ENCODE results near the gene DNAL4. TPM values are rescaled to one million over a fixed set of nuclear protein-coding genes. Genes with fewer than 3 reads are reported as not detected.

The DNAL4 gene
- total RNA-seq, 1 experiment from 2014 or later: 8.3 TPM

- Mint-ChIP-seq H3K4me1 (peaks cover 14 to 19% of the 10 kb centered on the region in 2 experiments), H3K27ac (no peak overlapping the region), H3K27me3 (ENCODE audit: low read depth) (peaks cover 3% of the 10 kb centered on the region), H3K36me3 (ENCODE audit: insufficient read depth in 1 of 3, low read depth in 3 of 3) (no peaks in the 10 kb centered on the region), H3K9me3 (no peaks in the 10 kb centered on the region), H3K4me3 (no peak overlapping the region; a peak in 1 of 5 replicates)
- H3T11ph ChIP-seq (ENCODE audit: low read length): no peak overlapping the region
- H2AK5ac ChIP-seq (ENCODE audit: insufficient read length, low read length): no peak overlapping the region
- H3K4ac ChIP-seq (ENCODE audit: low read depth, low read length): no peak overlapping the region
- H2BK12ac ChIP-seq (ENCODE audit: insufficient read length, low read depth, low read length): no peak overlapping the region
- no peaks in the 10 kb centered on the region for H4K20me1 ChIP-seq (ENCODE audit: control insufficient read depth, insufficient read depth, insufficient read length)
- no peak overlapping the region for H2BK15ac ChIP-seq (ENCODE audit: low read depth, low read length)
- H3K56ac ChIP-seq (ENCODE audit: insufficient read length, low read depth, low read length): no peak overlapping the region
- no peak overlapping the region for H4K5ac ChIP-seq (ENCODE audit: insufficient read length, low read depth, low read length)
- WGBS (ENCODE audit: extremely low coverage, insufficient read length, low lambda C conversion rate): no CpG with 5 or more reads among the region's 12 CpGs
- H2AFZ ChIP-seq (ENCODE audit: low read length): no peak overlapping the region
- no peak overlapping the region for H3K18ac ChIP-seq (ENCODE audit: insufficient read length, low read depth, low read length)
- H3K27ac ChIP-seq (ENCODE audit: insufficient read length, low read depth, low read length): no peak overlapping the region
- H3K79me1 ChIP-seq (ENCODE audit: insufficient read depth, low read depth, low read length, poor library complexity, severe bottlenecking): no peaks in the 10 kb centered on the region
- TF ChIP-seq CTCF (conservative IDR thresholded peaks at IDR 0.05): no peak
- no peaks in the 10 kb centered on the region for H3K27me3 ChIP-seq (ENCODE audit: insufficient read depth, low read length)
- H3K4me1 ChIP-seq (ENCODE audit: insufficient read depth, low read length): no peaks in the 10 kb centered on the region
- H3K4me2 ChIP-seq (ENCODE audit: insufficient read depth, insufficient read length, low read length): no peak overlapping the region
- H3K79me2 ChIP-seq (ENCODE audit: insufficient read depth, low read length): no peaks in the 10 kb centered on the region
- no peak for DNase-seq
- no peak overlapping the region for H4K91ac ChIP-seq (ENCODE audit: insufficient read length, low read depth, low read length)
- H3K9ac ChIP-seq (ENCODE audit: extremely low read depth, insufficient read length, low read length): no peak overlapping the region
- no peak overlapping the region for H2BK20ac ChIP-seq (ENCODE audit: low read depth, low read length, poor library complexity, severe bottlenecking)
- H2BK5ac ChIP-seq (ENCODE audit: insufficient read length, low read length): no peak overlapping the region
- H3K14ac ChIP-seq (ENCODE audit: insufficient read depth, low read length): no peak overlapping the region
- no peak overlapping the region for H4K8ac ChIP-seq (replicated peaks; ENCODE audit: insufficient read length, low read depth, low read length)
- H3K23ac ChIP-seq (ENCODE audit: insufficient read length, low read depth, low read length): no peak overlapping the region
- no peaks in the 10 kb centered on the region for H3K9me3 ChIP-seq (ENCODE audit: control insufficient read depth, low read depth, low read length)
- peaks cover 2% of the 10 kb centered on the region for H3K23me2 ChIP-seq (ENCODE audit: insufficient read length, low read depth, low read length, poor library complexity, severe bottlenecking)
- no peak overlapping the region for H2BK120ac ChIP-seq (ENCODE audit: low read depth, low read length, poor library complexity, severe bottlenecking)
These were observed 33.3 kb downstream of the DNAL4 start for GRCh38 chr22:38760477-38761201.
